ENCODE data around the gene FBXW7. TPM values are rescaled to one million over a fixed set of nuclear protein-coding genes. Genes with fewer than 3 reads are reported as not detected.

Gene FBXW7
- total and polyA plus RNA-seq, 2 of the 8 experiments (the other 6 are each of a cell fraction or from before 2014, with no cell fraction given): 6.0 to 26.7 TPM

DNA sequence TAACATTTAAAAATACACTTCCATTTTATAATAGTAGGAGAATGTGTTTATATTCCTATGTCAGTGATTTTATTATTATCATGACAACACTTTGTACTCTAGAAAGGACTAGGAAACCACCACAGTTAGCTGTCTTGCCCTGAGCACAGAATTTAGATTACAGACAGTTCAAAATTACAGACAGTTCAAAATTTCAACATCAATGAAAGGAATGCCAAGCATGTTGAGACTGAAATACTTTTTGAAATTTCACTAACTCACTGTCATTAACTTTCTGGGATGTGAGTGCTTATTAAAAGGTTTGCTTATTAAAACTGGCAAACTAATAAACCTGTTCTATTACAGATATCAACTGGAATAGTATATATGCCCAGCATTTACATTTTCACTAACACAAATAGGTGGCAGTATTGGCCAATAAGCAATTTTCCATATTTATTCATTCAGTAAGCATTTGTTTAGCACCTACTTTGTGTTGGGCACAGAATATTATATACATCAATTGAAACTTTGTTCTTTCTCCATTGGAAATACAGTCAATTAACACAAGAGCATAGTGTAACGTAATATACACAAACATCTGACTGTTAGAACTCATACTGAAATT, 179.4 kb downstream of the FBXW7 start (continued):
- TF ChIP-seq, protein P1, sequence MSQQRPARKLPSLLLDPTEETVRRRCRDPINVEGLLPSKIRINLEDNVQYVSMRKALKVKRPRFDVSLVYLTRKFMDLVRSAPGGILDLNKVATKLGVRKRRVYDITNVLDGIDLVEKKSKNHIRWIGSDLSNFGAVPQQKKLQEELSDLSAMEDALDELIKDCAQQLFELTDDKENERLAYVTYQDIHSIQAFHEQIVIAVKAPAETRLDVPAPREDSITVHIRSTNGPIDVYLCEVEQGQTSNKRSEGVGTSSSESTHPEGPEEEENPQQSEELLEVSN (IDR thresholded peaks at IDR 0.05): no peak
